GM18868 (cell line): ENCODE measurements around the gene SLC12A8.

Source experiments
- ATAC-seq: cut with Tn5 transposase; IDR thresholded peaks from one replicate; pipeline ENCODE4 v1.9.1; 2021; ENCODE audit warnings: mild to moderate bottlenecking, moderate library complexity; ENCODE audit not compliant: unreplicated experiment

The SLC12A8 gene

GRCh38 chr3:125189378-125190165 lies 23.0 kb downstream of the SLC12A8 start:
- ATAC-seq, result no peak

GRCh38 chr3:125188955-125189354 lies 23.6 kb downstream of the SLC12A8 start:
- ATAC-seq, result no peak

- ATAC-seq, result no peak
These were observed 25.0 kb downstream of the SLC12A8 start for GRCh38 chr3:125187599-125187910.

- ATAC-seq, result peak; percentile 14
These were observed 25.5 kb downstream of the SLC12A8 start for GRCh38 chr3:125186800-125187598.

- ATAC-seq, result peak; percentile 83
These were observed 26.2 kb downstream of the SLC12A8 start for GRCh38 chr3:125186261-125186787.

- ATAC-seq, result peak; percentile 12
These were observed 26.7 kb downstream of the SLC12A8 start for GRCh38 chr3:125185805-125186204.

GRCh38 chr3:125179884-125180240 lies 32.7 kb downstream of the SLC12A8 start:
- no peak for ATAC-seq

- ATAC-seq, result no peak
These were observed 33.2 kb downstream of the SLC12A8 start for GRCh38 chr3:125179143-125179883.

- no peak for ATAC-seq
These were observed 34.8 kb downstream of the SLC12A8 start for GRCh38 chr3:125177746-125178145.

- ATAC-seq, result no peak
These were observed 37.1 kb downstream of the SLC12A8 start for GRCh38 chr3:125175295-125176078.

GRCh38 chr3:125172346-125172745 lies 40.2 kb downstream of the SLC12A8 start:
- no peak for ATAC-seq

GRCh38 chr3:125168711-125169393 lies 43.7 kb downstream of the SLC12A8 start:
- no peak for ATAC-seq

GRCh38 chr3:125166599-125167136 lies 45.9 kb downstream of the SLC12A8 start:
- no peak for ATAC-seq

- no peak for ATAC-seq
These were observed 46.5 kb downstream of the SLC12A8 start for GRCh38 chr3:125165948-125166553.

- no peak for ATAC-seq
These were observed 47.2 kb downstream of the SLC12A8 start for GRCh38 chr3:125165189-125165947.

GRCh38 chr3:125163739-125164601 lies 48.6 kb downstream of the SLC12A8 start:
- peak; percentile 43 for ATAC-seq

GRCh38 chr3:125161607-125162219 lies 50.8 kb downstream of the SLC12A8 start:
- ATAC-seq, result no peak
